Activated B cell treated with CpG ODN at 0.5 μM for 24 hours (primary cell): ENCODE results near the gene RNASE12. TPM values are rescaled to one million over a fixed set of nuclear protein-coding genes. Genes with fewer than 3 reads are reported as not detected.
"Not testable (repeated sequence)": the region's sequence is repeated elsewhere in the genome, so short reads cannot be mapped to it uniquely, and the experiment has no call there.

Experiments used
- ATAC-seq: fragments of 200-7000 bp; cut with Tn5 transposase; one replicate; pipeline ENCODE4 v1.10.0; 2021; ENCODE audit warnings: low read depth, mild to moderate bottlenecking, moderate library complexity
- CTCF ChIA-PET: fragments of 350-600 bp; sonication (Branson Sonifier 250); formaldehyde crosslinking; loops from one replicate; lab custom pipeline; 2021; ENCODE audit warnings: antibody characterized with exemption; lab: Charles Lee
- POLR2A ChIA-PET: fragments of 350-600 bp; sonication (Branson Sonifier 250); formaldehyde crosslinking; loops from one replicate; lab custom pipeline; 2021; ENCODE audit warnings: antibody characterized with exemption; lab: Charles Lee
- DNase-seq: peaks from one replicate; pipeline ENCODE4 v3.0.0; 2022
- H3K27ac Mint-ChIP-seq: one replicate; pipeline ENCODE4 v1.8.0; 2020; ENCODE audit warnings: mixed read lengths
- H3K27me3 Mint-ChIP-seq: one replicate; pipeline ENCODE4 v1.8.0; 2021; ENCODE audit warnings: mixed read lengths
- H3K36me3 Mint-ChIP-seq: one replicate; pipeline ENCODE4 v1.8.0; 2021; ENCODE audit warnings: low read depth, mixed read lengths
- H3K4me1 Mint-ChIP-seq: one replicate; pipeline ENCODE4 v1.8.0; 2021; ENCODE audit warnings: mixed read lengths
- H3K4me3 Mint-ChIP-seq: one replicate; pipeline ENCODE4 v1.8.0; 2020; ENCODE audit warnings: mild to moderate bottlenecking, mixed read lengths
- H3K9me3 Mint-ChIP-seq: one replicate; pipeline ENCODE4 v1.8.0; 2020; ENCODE audit warnings: mixed read lengths
- CTCF ChIP-seq: fragments of 200-600 bp; IDR thresholded peaks from one replicate; pipeline ENCODE4 v1.8.0; 2022; ENCODE audit warnings: antibody characterized with exemption, mild to moderate bottlenecking
- intact Hi-C: fragments of 100-400 bp; cut with micrococcal nuclease; formaldehyde crosslinking; loops from one replicate; pipeline ENCODE4 v1.15.1; 2024
- total RNA-seq: library from RNA; stranded (reverse); gene quantifications from 2 replicates; pipeline ENCODE4 v1.2.3, GENCODE V29; 2022

Gene RNASE12
- total RNA-seq, 1 donor from 2014 or later: not detected

DNA sequence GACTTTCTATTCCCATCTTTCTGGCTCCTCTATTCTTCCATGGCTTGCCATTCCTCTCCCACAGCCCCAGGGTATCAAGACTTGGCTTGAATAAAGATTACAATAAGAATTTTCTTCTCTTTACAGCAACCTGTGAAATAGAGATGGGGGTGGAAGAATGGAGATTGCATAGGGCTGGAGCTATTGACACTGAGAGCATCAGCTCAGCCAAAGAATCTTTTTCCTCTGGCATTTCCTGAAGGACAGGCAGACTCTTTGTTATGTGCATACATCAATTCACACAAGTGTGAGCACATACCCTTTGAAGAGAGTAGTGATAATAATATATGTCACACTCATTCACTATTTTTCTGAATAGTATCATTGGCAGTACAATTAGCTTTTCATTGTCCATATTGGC lies 8.0 kb downstream of the RNASE12 start:
- CTCF ChIA-PET: no interaction called here
- Mint-ChIP-seq H3K27me3 (peaks cover 16% of the 10 kb centered on the region), H3K4me3 (no peak overlapping the region), H3K27ac (no peak overlapping the region), H3K4me1 (no peaks in the 10 kb centered on the region), H3K36me3 (no peaks in the 10 kb centered on the region), H3K9me3 (peaks cover 4% of the 10 kb centered on the region)
- POLR2A ChIA-PET: no interaction called here
- DNase-seq (no peak), ATAC-seq (no peak)
- no peak for TF ChIP-seq CTCF
- intact Hi-C loops: no loop called here

GRCh38 chr14:20580242-20580641 lies 10.9 kb downstream of the RNASE12 start:
- H3K4me1 Mint-ChIP-seq: no peaks in the 10 kb centered on the region
- H3K27ac Mint-ChIP-seq: no peak overlapping the region
- no peaks in the 10 kb centered on the region for H3K9me3 Mint-ChIP-seq
- no peak for TF ChIP-seq CTCF
- ATAC-seq (no peak), DNase-seq (no peak)
- no peaks in the 10 kb centered on the region for H3K36me3 Mint-ChIP-seq
- POLR2A ChIA-PET: no interaction called here
- CTCF ChIA-PET: interaction anchor here (1.2 kb wide), 1 partner anchor 17 kb away, joined by 3 read pairs; no protein-coding TSS in a partner anchor
- intact Hi-C loops: no loop called here
- no peak overlapping the region for H3K4me3 Mint-ChIP-seq
- peaks cover 8% of the 10 kb centered on the region for H3K27me3 Mint-ChIP-seq

- no peaks in the 10 kb centered on the region for H3K9me3 Mint-ChIP-seq
- no peak overlapping the region for H3K27ac Mint-ChIP-seq
- ATAC-seq (no peak), DNase-seq (no peak)
- ChIA-PET POLR2A (no interaction called here), CTCF (no interaction called here)
- H3K4me1 Mint-ChIP-seq: no peaks in the 10 kb centered on the region
- intact Hi-C loops: no loop called here
- H3K27me3 Mint-ChIP-seq: peaks cover 2% of the 10 kb centered on the region
- H3K36me3 Mint-ChIP-seq: no peaks in the 10 kb centered on the region
- H3K4me3 Mint-ChIP-seq: no peak overlapping the region
- no peak for TF ChIP-seq CTCF
These were observed 12.2 kb downstream of the RNASE12 start for GRCh38 chr14:20578784-20579502.

DNA sequence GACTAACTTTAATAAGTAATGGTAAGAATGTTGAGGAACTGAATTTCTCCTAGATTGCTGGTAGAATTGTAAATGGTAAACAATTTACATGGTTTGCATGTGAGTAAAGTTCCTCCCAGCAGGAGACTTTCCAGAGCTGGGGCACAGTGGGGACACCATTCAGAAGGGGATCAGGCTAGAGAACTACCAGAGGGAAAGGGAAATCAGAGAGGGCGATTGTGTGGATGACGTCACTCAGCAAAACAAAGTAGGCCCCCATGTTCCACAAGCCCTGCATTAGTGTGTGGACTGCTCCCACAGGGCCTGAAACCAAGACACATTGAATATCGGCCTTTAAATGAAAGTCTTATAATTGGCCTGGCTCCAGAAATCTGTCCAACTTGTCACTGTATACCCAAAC lies 12.9 kb downstream of the RNASE12 start:
- no peaks in the 10 kb centered on the region for H3K36me3 Mint-ChIP-seq
- H3K27ac Mint-ChIP-seq: no peak overlapping the region
- CTCF ChIA-PET: no interaction called here

GRCh38 chr14:20572382-20572990 lies 18.7 kb downstream of the RNASE12 start:
- intact Hi-C loops: not testable (repeated sequence)

More for the DNA sequence above, 12.9 kb downstream of the RNASE12 start:
- POLR2A ChIA-PET: no interaction called here
- no peak overlapping the region for H3K4me3 Mint-ChIP-seq
- no peak for TF ChIP-seq CTCF
- intact Hi-C loops: no loop called here
- H3K4me1 Mint-ChIP-seq: no peaks in the 10 kb centered on the region
- no peaks in the 10 kb centered on the region for H3K9me3 Mint-ChIP-seq
- DNase-seq: no peak
- no peak for ATAC-seq
- H3K27me3 Mint-ChIP-seq: no peaks in the 10 kb centered on the region

GRCh38 chr14:20570720-20571119 lies 20.5 kb downstream of the RNASE12 start:
- H3K27me3 Mint-ChIP-seq, CTCF ChIA-PET: not testable (repeated sequence)

More at GRCh38 chr14:20572382-20572990, 18.7 kb downstream of the RNASE12 start:
- H3K36me3 Mint-ChIP-seq, ATAC-seq, H3K4me3 Mint-ChIP-seq, H3K27ac Mint-ChIP-seq, H3K9me3 Mint-ChIP-seq, H3K4me1 Mint-ChIP-seq, CTCF ChIA-PET, H3K27me3 Mint-ChIP-seq, DNase-seq, POLR2A ChIA-PET: not testable (repeated sequence)

GRCh38 chr14:20569865-20570264 lies 21.3 kb downstream of the RNASE12 start:
- H3K36me3 Mint-ChIP-seq, H3K27ac Mint-ChIP-seq, CTCF ChIA-PET, POLR2A ChIA-PET, intact Hi-C loops, H3K4me1 Mint-ChIP-seq, ATAC-seq, DNase-seq, H3K9me3 Mint-ChIP-seq, H3K27me3 Mint-ChIP-seq, H3K4me3 Mint-ChIP-seq: not testable (repeated sequence)

More at GRCh38 chr14:20570720-20571119, 20.5 kb downstream of the RNASE12 start:
- POLR2A ChIA-PET, H3K9me3 Mint-ChIP-seq, H3K4me1 Mint-ChIP-seq, DNase-seq, H3K27ac Mint-ChIP-seq, H3K36me3 Mint-ChIP-seq, H3K4me3 Mint-ChIP-seq, intact Hi-C loops, ATAC-seq: not testable (repeated sequence)
